GM12878 (cell line): ENCODE measurements around the gene TREML1. TPM values are rescaled to one million over a fixed set of nuclear protein-coding genes. Genes with fewer than 3 reads are reported as not detected.

ENCODE experiments used
- EP300 ChIP-seq, 2 experiments: fragments of 150-350 bp in 1 of 2; IDR thresholded peaks; 2 replicates each; pipeline ENCODE4 v1.6.1; 2011 to 2012; ENCODE audit warnings: low read depth in 2 of 2, low read length in 2 of 2, borderline replicate concordance in 1 of 2, improper control_type of control experiment in 1 of 2, inconsistent platforms in 1 of 2; ENCODE audit not compliant: control insufficient read depth in 1 of 2
- IKZF1 ChIP-seq: fragments of 450-650 bp; conservative IDR thresholded peaks from 2 replicates; pipeline ENCODE4 v1.6.1; 2017; ENCODE audit warnings: antibody characterized with exemption, mild to moderate bottlenecking
- IKZF2 ChIP-seq, 2 experiments: fragments of 450-650 bp; IDR thresholded peaks; 2 replicates each; pipeline ENCODE4 v1.6.1; 2017; ENCODE audit warnings: mild to moderate bottlenecking in 2 of 2, moderate library complexity in 2 of 2
- KAT2A ChIP-seq: conservative IDR thresholded peaks from 2 replicates; pipeline ENCODE4 v1.6.1; 2011; ENCODE audit warnings: low read depth, low read length; ENCODE audit not compliant: control insufficient read depth
- RELA ChIP-seq: fragments of 450-650 bp; IDR thresholded peaks from 2 replicates; pipeline ENCODE4 v1.8.0; 2014; ENCODE audit warnings: borderline replicate concordance; ENCODE audit not compliant: partially characterized antibody
- SUPT20H ChIP-seq: IDR thresholded peaks from 2 replicates; pipeline ENCODE4 v1.6.1; 2011; ENCODE audit warnings: low read depth, mild to moderate bottlenecking, low read length, moderate library complexity, borderline replicate concordance; ENCODE audit not compliant: control insufficient read depth
- polyA plus RNA-seq, 11 experiments: library from polyadenylated mRNA; depleted of rRNA in 4 of 11; unstranded in 6 of 11; stranded (reverse) in 5 of 11; fragments of >200 nt; fragmentation: Nextera tagmentation in 4 of 11; fragmentation: Illumina TruSeq in 1 of 11; extraction: Ambion mirVana in 4 of 11; extraction: Trizol in 1 of 11; gene quantifications; 1 replicate in 1 of 11; 2 replicates in 10 of 11; pipeline versions ENCODE4 v1.2.1 to v1.2.3, GENCODE V29; 2011 to 2016; ENCODE audit warnings: inconsistent platforms in 2 of 11, missing spikeins in 2 of 11, low read depth in 1 of 11
- total RNA-seq, 4 experiments: library from RNA; depleted of rRNA in 3 of 4; stranded (reverse); fragments of >200 nt in 3 of 4; fragmentation: Illumina TruSeq in 1 of 4; extraction: Trizol in 1 of 4; gene quantifications; 2 replicates each; pipeline versions ENCODE4 v1.2.1 to v1.2.3, GENCODE V29; 2013 to 2021
- TF ChIP-seq, protein P1 (sequence below): IDR thresholded peaks from 2 replicates; pipeline ENCODE4 v1.6.1; 2012; ENCODE audit warnings: low read depth, low read length, improper control_type of control experiment
- TF ChIP-seq, protein P2 (sequence below): fragments of 450-650 bp; IDR thresholded peaks from 2 replicates; pipeline ENCODE4 v1.6.1; 2017; ENCODE audit warnings: low read depth, mild to moderate bottlenecking, moderate library complexity

Gene TREML1
- total and polyA plus RNA-seq, 10 of the 15 experiments (the other 5 are each of a cell fraction or from before 2014, with no cell fraction given), result 0.21 TPM; not detected in 9

DNA sequence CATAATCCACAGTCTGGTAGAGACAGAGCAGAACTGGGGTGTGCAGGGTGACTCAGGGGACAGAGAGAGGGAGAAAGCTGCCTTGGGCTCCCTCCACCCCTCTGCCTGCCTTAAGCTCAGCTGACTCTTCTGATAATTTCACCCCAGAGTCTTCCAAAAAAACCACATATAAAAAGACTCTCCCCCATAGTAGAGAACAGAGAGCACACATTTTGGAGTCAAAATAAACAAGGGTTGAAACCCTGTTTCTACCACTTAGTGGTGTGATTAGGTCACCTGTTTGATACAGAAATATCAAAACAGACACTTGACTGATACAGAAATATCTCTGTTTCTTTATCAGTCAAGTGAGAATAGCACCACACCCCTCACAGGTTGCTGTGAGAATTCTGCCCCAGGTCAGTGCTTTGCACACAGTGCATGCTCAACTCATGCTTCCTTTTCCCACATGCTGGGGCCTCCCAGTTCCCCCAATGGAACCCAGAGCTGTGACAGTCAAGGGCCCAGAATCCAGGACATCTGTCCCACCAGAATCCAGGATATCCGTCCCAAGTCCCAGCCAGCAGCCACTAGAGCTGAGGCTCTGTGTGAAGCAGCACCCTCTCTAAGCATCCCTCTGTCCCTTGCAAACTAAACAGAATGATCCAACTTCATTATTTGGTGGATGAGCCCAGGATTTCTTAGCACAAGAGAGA lies 45.6 kb upstream of the TREML1 start (continued):
- TF ChIP-seq, protein P1, sequence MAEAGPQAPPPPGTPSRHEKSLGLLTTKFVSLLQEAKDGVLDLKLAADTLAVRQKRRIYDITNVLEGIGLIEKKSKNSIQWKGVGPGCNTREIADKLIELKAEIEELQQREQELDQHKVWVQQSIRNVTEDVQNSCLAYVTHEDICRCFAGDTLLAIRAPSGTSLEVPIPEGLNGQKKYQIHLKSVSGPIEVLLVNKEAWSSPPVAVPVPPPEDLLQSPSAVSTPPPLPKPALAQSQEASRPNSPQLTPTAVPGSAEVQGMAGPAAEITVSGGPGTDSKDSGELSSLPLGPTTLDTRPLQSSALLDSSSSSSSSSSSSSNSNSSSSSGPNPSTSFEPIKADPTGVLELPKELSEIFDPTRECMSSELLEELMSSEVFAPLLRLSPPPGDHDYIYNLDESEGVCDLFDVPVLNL, result no peak
- TF ChIP-seq RELA (no peak), IKZF2 (IDR thresholded peaks at IDR 0.05) (peak; percentile 14 to 48; a peak in 2 of 4 replicates), KAT2A (no peak), SUPT20H (no peak), IKZF1 (peak; percentile 50; the same call in 1 of the 2 replicates), EP300 (IDR thresholded peaks at IDR 0.05; ENCODE audit: borderline replicate concordance in 1 of 2, control insufficient read depth in 1 of 2, low read depth in 2 of 2, low read length in 2 of 2) (peak in 1 of 2 experiments; percentile 50; a peak in 2 of 4 replicates)
- TF ChIP-seq, protein P2, sequence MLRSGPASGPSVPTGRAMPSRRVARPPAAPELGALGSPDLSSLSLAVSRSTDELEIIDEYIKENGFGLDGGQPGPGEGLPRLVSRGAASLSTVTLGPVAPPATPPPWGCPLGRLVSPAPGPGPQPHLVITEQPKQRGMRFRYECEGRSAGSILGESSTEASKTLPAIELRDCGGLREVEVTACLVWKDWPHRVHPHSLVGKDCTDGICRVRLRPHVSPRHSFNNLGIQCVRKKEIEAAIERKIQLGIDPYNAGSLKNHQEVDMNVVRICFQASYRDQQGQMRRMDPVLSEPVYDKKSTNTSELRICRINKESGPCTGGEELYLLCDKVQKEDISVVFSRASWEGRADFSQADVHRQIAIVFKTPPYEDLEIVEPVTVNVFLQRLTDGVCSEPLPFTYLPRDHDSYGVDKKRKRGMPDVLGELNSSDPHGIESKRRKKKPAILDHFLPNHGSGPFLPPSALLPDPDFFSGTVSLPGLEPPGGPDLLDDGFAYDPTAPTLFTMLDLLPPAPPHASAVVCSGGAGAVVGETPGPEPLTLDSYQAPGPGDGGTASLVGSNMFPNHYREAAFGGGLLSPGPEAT, result peak; percentile 60
- TF ChIP-seq, all 136 proteins: peak for 23
